NCI-H2227 (cell line): ENCODE data around the gene MED4.
"Not testable (repeated sequence)": the region's sequence is repeated elsewhere in the genome, so short reads cannot be mapped to it uniquely, and the experiment has no call there.

Source experiments
- DNase-seq: peaks from one replicate; lab custom pipeline; 2025; ENCODE audit not compliant: unreplicated experiment; lab: John Stamatoyannopoulos, UW

The MED4 gene

DNA sequence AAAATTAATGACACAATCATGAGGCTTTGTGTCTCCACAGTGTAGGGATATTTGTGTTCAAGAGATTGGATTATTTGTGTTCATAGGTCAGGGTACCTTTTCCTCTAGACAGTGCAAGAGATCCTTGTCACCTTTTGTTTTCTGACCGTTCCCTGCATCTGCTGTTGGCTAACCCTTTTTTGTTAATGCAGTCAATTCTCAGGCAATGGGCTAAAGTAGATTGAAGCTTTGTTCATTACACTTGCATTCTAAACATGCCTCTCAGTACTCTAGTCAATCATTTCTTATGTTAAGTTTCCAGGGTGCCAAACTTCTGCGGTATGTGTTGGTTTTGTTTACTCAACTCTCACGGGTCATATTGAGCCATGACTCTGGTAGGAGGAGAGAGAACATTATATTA lies 1.8 kb upstream of the MED4 start:
- DNase-seq: no peak

GRCh38 chr13:48094404-48094780 lies 512 bp downstream of the MED4 start:
- no peak for DNase-seq

DNA sequence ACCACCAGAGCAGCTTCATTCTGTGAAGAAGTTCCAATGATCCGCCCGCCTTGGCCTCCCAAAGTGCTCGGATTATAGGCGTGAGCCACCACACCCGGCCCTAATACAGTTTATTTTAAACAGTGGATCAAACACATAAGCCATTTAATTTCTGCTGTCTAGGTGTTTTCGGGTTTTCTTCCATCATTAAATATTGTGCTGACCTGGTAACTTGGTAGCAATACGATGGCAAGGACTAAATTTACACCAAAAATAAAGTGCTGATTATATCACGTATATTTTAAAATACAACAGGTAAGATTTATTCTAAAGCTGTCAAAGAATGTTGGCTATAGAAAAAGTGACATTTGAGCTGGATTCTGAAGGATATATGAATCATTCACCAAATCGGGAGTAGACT lies 1.3 kb downstream of the MED4 start:
- DNase-seq: no peak

DNA sequence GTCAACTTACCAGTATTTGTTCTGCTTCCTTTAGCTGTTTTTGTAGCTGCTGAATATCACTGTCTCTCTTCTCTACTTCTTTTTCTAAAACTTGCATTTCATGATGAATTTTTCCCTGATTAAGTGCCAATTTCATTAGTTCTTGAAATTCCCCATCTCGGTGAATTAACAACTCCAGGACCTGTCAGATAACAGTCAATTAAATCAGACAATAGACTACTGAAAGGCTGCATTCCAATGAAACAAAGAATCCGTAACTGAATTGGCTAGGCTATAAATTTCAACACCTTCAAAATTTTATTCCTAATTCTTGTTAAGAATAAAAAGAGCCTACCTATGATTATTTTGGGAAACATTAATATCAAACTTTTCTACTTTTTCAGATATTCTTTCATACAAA lies 8.6 kb downstream of the MED4 start:
- no peak for DNase-seq

DNA sequence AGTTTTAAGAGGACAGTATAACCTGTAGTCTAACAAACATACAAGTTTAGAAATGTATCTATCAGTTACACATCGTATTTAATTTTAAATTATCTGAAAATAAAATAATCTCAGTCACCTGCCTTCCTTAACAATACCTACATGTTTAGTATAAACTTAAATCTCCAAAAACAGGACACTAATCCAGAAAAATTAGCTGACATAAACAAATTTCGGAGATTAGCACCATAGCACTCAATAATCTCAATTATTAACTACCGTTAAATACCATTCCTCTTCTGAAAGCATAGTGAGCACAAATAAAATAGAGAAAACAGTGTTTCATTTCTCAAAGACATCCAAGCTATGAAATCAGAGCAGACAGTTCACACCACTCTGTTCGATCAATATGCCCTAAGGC lies 13.2 kb downstream of the MED4 start:
- no peak for DNase-seq

DNA sequence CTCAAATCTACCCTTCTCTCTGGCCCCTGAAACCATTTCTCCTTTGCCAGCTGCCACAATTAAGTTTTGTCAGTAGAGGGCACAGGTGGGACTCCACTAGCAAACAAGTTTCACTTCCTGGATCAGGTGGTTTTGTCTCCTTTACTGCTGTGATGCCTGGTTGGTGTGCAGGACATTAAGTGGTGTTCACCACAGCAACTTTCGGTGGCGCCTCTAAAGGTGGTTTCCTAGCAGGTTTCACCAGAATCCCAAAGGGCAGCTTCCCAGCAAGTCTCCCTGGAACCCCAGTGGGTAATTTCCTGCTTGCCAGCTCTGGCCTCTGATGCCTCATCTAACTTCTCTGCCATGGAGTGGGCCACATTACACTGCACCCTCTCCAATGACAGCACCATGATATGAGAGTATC lies 16.6 kb downstream of the MED4 start:
- DNase-seq: no peak

GRCh38 chr13:48074006-48074405 lies 20.9 kb downstream of the MED4 start:
- no peak for DNase-seq

DNA sequence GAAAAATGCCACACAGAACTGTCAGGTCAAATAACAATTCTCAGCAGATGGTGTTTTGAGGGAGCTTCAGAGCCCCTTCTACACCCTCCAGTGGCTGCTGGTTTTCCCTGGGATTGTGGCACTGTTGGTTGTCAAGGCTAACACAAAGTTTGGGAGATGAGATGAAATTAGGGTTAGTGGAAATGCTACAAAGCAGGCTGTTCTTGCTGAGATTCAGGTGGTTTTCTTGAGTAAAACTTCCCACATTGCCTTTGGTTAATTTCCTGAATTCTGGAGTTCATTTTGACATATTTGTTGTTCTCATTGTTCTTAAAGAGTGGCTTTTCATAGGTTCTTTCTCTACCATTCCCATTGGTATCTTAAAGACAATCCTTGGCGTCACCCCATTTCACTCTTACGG lies 22.1 kb downstream of the MED4 start:
- DNase-seq: no peak

DNA sequence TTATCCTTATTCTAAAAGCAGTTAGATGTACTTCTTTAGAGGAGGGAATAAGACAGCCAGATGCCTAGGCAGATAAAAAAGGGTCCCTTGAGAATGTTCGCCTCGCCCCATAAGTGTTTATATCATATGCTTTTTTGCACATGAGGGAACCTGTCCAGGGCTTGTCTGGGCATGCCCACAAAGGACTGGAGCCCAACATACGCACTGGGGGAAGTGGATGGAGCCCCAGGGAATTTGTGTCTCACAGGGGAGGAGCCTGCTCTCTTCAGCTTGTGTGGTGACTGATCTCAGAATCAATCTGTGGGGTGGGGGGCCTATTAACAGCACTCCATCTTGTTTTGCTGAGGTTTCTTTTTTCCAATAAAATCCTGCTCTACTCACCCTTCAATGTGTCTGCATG lies 22.6 kb downstream of the MED4 start:
- no peak for DNase-seq

- DNase-seq: no peak
Measured at GRCh38 chr13:48070942-48071341, 24.0 kb downstream of the MED4 start.

- no peak for DNase-seq
Measured at GRCh38 chr13:48069573-48069972, 25.3 kb downstream of the MED4 start.

DNA sequence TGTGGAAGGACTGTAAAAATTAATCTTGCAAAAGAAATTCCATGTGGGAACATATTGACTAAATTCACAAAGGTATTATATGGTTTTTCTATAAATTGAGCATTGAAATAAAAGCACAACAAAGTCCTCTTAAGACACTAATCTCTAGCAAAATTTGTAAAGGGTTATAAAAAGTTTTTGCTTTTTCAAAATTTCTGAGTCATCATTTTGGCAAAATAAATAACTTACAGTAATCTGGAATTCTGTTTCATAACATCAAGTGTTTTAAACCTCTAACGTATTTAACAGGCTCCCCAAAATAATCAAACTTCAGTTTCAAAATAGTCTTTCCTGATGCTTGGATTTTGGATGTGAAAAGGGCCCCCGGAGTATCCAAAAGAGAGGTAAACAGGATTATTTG lies 26.0 kb downstream of the MED4 start:
- no peak for DNase-seq

DNA sequence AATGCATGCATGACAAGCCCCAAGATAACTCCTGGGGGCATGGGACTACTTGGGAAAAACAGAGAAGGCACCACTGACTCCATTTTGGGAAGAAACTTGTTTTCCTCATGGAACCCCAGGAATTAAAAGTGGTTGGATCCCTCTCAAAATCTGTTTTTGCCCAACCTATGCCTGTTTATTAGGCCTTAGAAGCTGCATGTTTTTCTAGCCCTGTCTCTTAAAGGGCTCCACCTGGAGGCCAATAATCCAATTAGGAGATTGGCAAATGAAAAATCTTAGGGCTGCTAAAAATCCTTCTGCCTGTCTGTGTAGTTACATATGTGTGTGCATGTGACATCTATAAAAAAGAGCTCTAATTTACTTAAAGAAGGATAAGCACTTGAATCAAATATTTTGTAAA lies 26.9 kb downstream of the MED4 start:
- DNase-seq: no peak

DNA sequence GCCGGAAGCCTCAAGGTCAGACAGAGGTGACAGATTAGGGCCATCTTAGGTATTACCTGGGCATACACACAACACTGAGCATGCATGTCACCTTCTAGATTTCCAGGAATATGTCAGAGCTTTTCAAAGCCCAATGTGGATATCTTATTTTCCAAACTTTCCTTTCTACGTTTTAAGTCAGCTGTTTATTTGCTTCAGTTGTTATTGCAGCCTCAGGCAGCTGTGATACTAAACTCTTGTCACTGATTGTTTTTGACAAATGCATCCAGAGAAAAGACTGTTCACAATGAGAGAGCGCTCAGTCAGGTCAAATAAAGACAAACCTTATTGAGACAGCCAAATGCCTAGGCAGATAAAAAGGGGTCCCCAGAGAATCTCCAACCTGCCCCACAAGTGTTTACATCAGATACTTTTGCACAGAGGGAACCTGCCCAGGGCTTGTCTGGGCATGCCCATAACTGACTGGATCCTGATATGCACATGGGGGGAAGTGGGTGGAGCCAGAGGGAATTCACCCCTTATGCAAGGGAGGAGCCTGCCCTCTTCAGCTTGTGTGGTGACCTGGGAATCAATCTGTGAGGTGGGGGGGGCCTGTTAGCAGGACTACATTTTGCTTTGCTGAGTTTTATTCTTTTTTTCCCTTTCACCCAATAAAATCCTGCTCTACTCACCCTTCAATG lies 28.5 kb downstream of the MED4 start:
- DNase-seq: no peak

DNA sequence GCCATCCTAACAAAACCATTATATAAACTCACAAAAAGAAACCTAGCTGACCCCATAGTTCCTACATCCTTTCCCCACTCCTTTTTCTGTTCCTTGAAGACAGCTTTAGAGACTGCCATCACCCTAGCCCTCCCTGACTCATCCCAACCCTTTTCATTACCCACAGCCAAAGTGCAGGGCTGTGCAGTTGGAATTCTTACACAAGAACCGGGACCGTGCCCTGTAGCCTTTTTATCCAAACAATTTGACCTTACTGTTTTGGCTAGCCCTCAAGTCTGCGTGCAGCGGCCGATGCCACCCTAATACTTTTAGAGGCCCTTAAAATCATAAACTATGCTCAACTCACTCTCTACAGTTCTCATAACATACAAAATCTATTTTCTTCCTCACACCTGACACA lies 35.0 kb downstream of the MED4 start:
- DNase-seq: not testable (repeated sequence)

DNA sequence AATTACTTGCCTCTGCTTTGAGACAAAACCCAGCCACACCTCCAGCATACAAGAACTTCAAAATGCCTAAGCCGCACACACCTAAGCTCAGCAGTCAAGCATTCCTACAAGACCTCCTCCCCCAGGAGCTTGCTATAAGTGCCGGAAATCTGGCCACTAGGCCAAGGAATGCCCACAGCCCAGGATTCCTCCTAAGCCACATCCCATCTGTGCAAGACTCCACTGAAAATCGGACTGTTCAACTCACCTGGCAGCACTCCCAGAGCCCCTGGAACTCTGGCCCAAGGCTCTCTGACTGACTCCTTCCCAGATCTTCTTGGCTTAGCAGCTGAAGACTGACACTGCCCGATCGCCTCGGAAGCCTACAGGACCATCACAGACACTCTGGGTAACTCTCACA lies 36.4 kb downstream of the MED4 start:
- DNase-seq: not testable (repeated sequence)

DNA sequence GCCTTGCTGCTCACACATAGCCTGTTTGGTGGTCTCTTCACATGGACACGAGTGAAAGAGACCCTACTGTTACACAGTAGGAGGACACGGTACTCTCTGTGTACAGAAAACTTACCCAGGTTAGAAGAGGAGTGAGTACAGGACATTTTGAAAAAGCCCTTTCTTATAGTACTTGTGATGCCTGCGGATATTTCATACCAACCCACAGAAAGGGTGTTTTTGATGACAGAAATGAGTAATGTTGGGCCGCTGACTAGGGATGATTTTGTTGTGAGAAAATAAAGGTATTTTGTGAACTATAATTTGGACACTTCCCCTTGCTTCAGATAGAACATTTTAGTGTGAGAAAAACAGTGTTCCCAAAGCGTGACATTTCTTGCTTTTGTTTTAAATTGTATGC lies 39.2 kb downstream of the MED4 start:
- DNase-seq: no peak

DNA sequence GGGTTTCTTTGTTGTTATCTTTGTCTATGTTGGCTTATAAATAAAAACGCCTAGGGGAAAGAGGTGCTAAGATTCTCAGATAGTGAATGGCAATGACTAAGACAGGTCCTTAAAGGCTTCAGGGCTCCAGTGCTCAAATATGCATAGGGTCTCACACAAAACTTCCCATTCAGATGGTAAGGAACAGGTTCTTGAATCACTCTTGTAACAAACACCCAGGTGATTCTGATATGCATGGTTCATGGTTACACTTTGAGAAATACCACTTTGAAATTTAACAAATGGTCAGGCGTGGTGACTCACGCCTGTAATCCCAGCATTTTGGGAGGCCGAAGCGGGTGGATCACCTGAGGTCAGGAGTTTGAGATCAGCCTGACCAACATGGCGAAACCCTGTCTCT lies 40.3 kb downstream of the MED4 start:
- DNase-seq: no peak

- DNase-seq: no peak
Measured at GRCh38 chr13:48050550-48050949, 44.4 kb downstream of the MED4 start.

DNA sequence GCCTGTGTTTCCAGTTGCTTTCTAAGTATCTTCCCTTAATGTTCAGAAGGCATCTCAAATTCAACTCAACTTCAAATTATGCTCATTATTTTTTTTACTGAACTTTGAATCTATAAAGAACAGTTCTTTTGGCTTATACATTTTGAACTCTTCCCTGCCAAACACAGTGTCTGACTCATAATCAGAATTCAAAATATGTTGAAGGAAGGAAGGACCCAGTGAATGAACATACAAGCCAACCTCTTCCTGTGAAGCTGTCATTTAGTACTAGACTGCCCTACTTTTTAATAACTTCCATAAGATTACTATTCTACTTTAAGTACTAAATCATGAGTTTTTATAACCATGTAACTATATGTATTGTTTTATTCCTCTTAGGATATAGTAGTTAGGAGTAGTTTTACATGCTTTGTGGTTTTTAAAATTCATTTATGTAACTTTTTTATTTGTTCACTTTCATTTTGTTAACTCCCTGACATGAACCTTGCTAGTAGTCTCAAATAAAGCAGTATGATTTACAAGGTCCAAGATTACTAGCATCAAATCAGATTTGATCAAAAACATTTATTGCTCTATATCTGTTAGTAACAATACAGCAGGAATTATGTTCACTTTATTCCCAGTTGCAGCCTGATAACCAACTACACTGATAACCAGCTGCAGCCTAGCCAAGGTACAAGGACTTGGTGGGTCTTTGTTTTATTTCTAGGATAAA lies 51.0 kb downstream of the MED4 start:
- DNase-seq: no peak

DNA sequence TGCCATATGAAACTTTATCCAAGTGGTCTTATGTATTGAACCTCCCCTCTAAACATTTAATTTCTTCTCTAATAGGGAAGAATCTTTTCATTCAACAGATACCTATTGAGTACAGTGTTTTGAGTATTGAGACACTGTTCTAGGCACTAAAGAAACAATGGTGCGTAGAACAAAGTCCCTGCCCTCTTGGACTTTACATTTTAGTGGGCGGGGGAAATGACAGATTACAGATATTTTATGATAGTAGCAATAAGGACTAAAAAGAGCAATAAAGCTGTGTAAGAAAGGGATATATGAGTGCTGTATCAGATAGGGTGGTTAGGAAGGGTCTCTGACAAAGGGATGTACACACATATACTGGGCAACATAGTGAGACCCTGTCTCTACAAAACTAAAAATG lies 52.0 kb downstream of the MED4 start:
- no peak for DNase-seq

- no peak for DNase-seq
Measured at GRCh38 chr13:48040896-48041295, 54.0 kb downstream of the MED4 start.

DNA sequence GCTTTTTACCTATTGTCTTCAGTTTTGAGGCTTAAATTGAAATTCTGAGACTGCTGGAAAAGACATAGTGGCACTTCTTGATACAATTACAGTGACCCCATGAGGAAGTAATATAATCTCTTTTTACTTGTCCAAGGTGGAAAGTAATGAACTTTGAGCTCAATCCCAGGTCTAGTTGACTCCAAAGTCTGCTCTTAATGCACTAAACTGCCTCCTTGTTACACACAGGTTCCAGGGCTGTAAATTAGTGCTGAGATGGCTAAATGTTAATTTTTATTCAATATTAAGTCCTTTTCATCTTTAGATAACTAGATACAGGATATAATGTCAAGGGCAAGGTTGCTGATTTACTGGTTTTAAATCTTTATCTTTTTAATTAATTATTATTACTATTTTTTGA lies 54.9 kb downstream of the MED4 start:
- no peak for DNase-seq
